ENCODE data around the gene CERS1.

- no peak for TF ChIP-seq CTCF (IDR thresholded peaks at IDR 0.05; ENCODE audit: low read length)
- TF ChIP-seq EZH2 (IDR thresholded peaks at IDR 0.05; ENCODE audit: borderline replicate concordance, low read length) = no peak
These were observed 28.2 kb downstream of the CERS1 start for GRCh38 chr19:18867751-18868150.

All from OCI-LY1 (cell line).